Measurements from ENCODE around the gene SRSF8. TPM values are rescaled to one million over a fixed set of nuclear protein-coding genes. Genes with fewer than 3 reads are reported as not detected.

Gene SRSF8
- total RNA-seq, 1 experiment from 2014 or later = 21.0 TPM

Other genes starting within 250 kb of the SRSF8 start
- gene CWC15, start 93.4 kb upstream of the SRSF8 start, total RNA-seq (2014; rRNA removed; shearing (Covaris generic)) = 32.0 and 32.1 TPM in 2 replicates
- gene KDM4D, start 93.2 kb upstream of the SRSF8 start, total RNA-seq (2014; rRNA removed; shearing (Covaris generic)) = 0.17 and 0.57 TPM in 2 replicates
- gene KDM4E, start 41.7 kb upstream of the SRSF8 start, total RNA-seq (2014; rRNA removed; shearing (Covaris generic)) = not detected in 2 replicates
- gene KDM4F, start 17.5 kb upstream of the SRSF8 start, total RNA-seq (2014; rRNA removed; shearing (Covaris generic)) = not detected in 2 replicates
- 8.9 and 10.3 TPM in 2 replicates for gene ENDOD1, start 22.9 kb downstream of the SRSF8 start, total RNA-seq (2014; rRNA removed; shearing (Covaris generic))
- 41.1 and 43.8 TPM in 2 replicates for gene SESN3, start 164.3 kb downstream of the SRSF8 start, total RNA-seq (2014; rRNA removed; shearing (Covaris generic))